GM12872 (cell line): ENCODE results near the gene PPP1R13B.

Source experiments
- CTCF ChIP-seq: IDR thresholded peaks from 3 replicates; pipeline ENCODE4 v1.5.1; 2011; ENCODE audit warnings: low read depth, mild to moderate bottlenecking, low read length, moderate library complexity; ENCODE audit not compliant: insufficient read depth

PPP1R13B gene

GRCh38 chr14:103748534-103748857, 98.9 kb downstream of the PPP1R13B start:
- TF ChIP-seq CTCF = no peak

GRCh38 chr14:103746701-103747100, 100.7 kb downstream of the PPP1R13B start:
- TF ChIP-seq CTCF = no peak

- TF ChIP-seq CTCF = no peak
Observed at GRCh38 chr14:103745424-103745823, 102.0 kb downstream of the PPP1R13B start.

GRCh38 chr14:103744621-103745395, 102.6 kb downstream of the PPP1R13B start:
- no peak for TF ChIP-seq CTCF

GRCh38 chr14:103743691-103744090, 103.7 kb downstream of the PPP1R13B start:
- no peak for TF ChIP-seq CTCF

- no peak for TF ChIP-seq CTCF
Observed at GRCh38 chr14:103742499-103743255, 104.7 kb downstream of the PPP1R13B start.

- no peak for TF ChIP-seq CTCF
Observed at GRCh38 chr14:103741876-103742275, 105.5 kb downstream of the PPP1R13B start.
